GM18498 (cell line): Measurements from ENCODE around the gene KLK4.

ENCODE experiments used
- ATAC-seq: cut with Tn5 transposase; IDR thresholded peaks from one replicate; pipeline ENCODE4 v1.9.1; 2021; ENCODE audit warnings: mild to moderate bottlenecking, moderate library complexity; ENCODE audit not compliant: unreplicated experiment

The KLK4 gene

GRCh38 chr19:50911206-50912101 lies at the start of gene KLK4:
Gene KLK4, minus strand, starts transcription at chr19:50911395. Its CDS starts 657 bp downstream, at chr19:50910738.
- ATAC-seq = no peak

GRCh38 chr19:50959731-50960500 lies 48.7 kb upstream of the KLK4 start:
- ATAC-seq = no peak

GRCh38 chr19:50957587-50957986 lies 46.4 kb upstream of the KLK4 start:
- ATAC-seq = no peak

GRCh38 chr19:50952910-50953309 lies 41.7 kb upstream of the KLK4 start, which contains the start of gene KLK5:
Gene KLK5, minus strand, starts transcription at chr19:50953038. Its CDS starts 381 bp downstream, at chr19:50952657.
- no peak for ATAC-seq

GRCh38 chr19:50949861-50950260 lies 38.7 kb upstream of the KLK4 start:
- no peak for ATAC-seq

- ATAC-seq = no peak
Observed at GRCh38 chr19:50947123-50947522, 35.9 kb upstream of the KLK4 start.

- ATAC-seq = no peak
Observed at GRCh38 chr19:50944795-50945194, 33.6 kb upstream of the KLK4 start.

GRCh38 chr19:50943074-50943828 lies 32.1 kb upstream of the KLK4 start:
- no peak for ATAC-seq

- ATAC-seq = no peak
Observed at GRCh38 chr19:50939596-50939995, 28.4 kb upstream of the KLK4 start.

- no peak for ATAC-seq
Observed at GRCh38 chr19:50933640-50934039, 22.4 kb upstream of the KLK4 start.

- no peak for ATAC-seq
Observed at GRCh38 chr19:50932690-50933083, 21.5 kb upstream of the KLK4 start.

- ATAC-seq = no peak
Observed at GRCh38 chr19:50932018-50932689, 21.0 kb upstream of the KLK4 start.

GRCh38 chr19:50931023-50931422 lies 19.8 kb upstream of the KLK4 start:
- ATAC-seq = no peak

- no peak for ATAC-seq
Observed at GRCh38 chr19:50928831-50929230, 17.6 kb upstream of the KLK4 start.

GRCh38 chr19:50926144-50926543 lies 14.9 kb upstream of the KLK4 start:
- ATAC-seq = no peak

- ATAC-seq = no peak
Observed at GRCh38 chr19:50925734-50926133, 14.5 kb upstream of the KLK4 start.

GRCh38 chr19:50924586-50924985 lies 13.4 kb upstream of the KLK4 start:
- ATAC-seq = no peak

- peak; percentile 65 for ATAC-seq
Observed at GRCh38 chr19:50922317-50922853, 11.2 kb upstream of the KLK4 start.

- peak; percentile 8 for ATAC-seq
Observed at GRCh38 chr19:50921426-50922316, 10.5 kb upstream of the KLK4 start.
